ENCODE results near the gene ARL2BP. TPM values are rescaled to one million over a fixed set of nuclear protein-coding genes. Genes with fewer than 3 reads are reported as not detected.

Gene ARL2BP
- total RNA-seq, 2 experiments from 2014 or later = 34.9 to 37.9 TPM

GRCh38 chr16:57224651-57225335, 20.3 kb upstream of the ARL2BP start:
- POLR2A ChIA-PET = no interaction called here
- Mint-ChIP-seq H3K4me1 (no peaks in the 10 kb centered on the region), H3K36me3 (peaks cover 45% of the 10 kb centered on the region), H3K4me3 (no peak overlapping the region), H3K27ac (no peak overlapping the region), H3K27me3 (no peaks in the 10 kb centered on the region), H3K9me3 (peaks cover under 1% of the 10 kb centered on the region)
- DNase-seq (no peak), ATAC-seq (ENCODE audit: low read depth) (no peak)

- Mint-ChIP-seq H3K4me3 (no peak overlapping the region), H3K36me3 (peaks cover 41% of the 10 kb centered on the region), H3K27ac (no peak overlapping the region), H3K27me3 (no peaks in the 10 kb centered on the region), H3K4me1 (peaks cover 1% of the 10 kb centered on the region), H3K9me3 (no peaks in the 10 kb centered on the region)
- DNase-seq (no peak), ATAC-seq (ENCODE audit: low read depth) (no peak)
- POLR2A ChIA-PET = no interaction called here
Measured at GRCh38 chr16:57225978-57226377, 19.1 kb upstream of the ARL2BP start.

GRCh38 chr16:57226701-57227621, 18.1 kb upstream of the ARL2BP start:
- Mint-ChIP-seq H3K9me3 (no peaks in the 10 kb centered on the region), H3K27me3 (no peaks in the 10 kb centered on the region), H3K27ac (no peak overlapping the region), H3K4me1 (peaks cover 1% of the 10 kb centered on the region), H3K36me3 (peaks cover 38% of the 10 kb centered on the region), H3K4me3 (no peak overlapping the region)
- ATAC-seq (ENCODE audit: low read depth) (no peak), DNase-seq (no peak)
- POLR2A ChIA-PET = interaction anchor here (0.6 kb wide), 1 partner anchor 303 kb away, joined by 3 read pairs; no protein-coding TSS in a partner anchor

- Mint-ChIP-seq H3K9me3 (no peaks in the 10 kb centered on the region), H3K36me3 (peaks cover 40% of the 10 kb centered on the region), H3K4me3 (no peak overlapping the region), H3K4me1 (peaks cover 1% of the 10 kb centered on the region), H3K27ac (no peak overlapping the region), H3K27me3 (no peaks in the 10 kb centered on the region)
- POLR2A ChIA-PET = no interaction called here
- DNase-seq (no peak), ATAC-seq (ENCODE audit: low read depth) (no peak)
Measured at GRCh38 chr16:57229079-57229478, 16.0 kb upstream of the ARL2BP start.

- POLR2A ChIA-PET = no interaction called here
- ATAC-seq (ENCODE audit: low read depth) (no peak), DNase-seq (no peak)
- no peak overlapping the region for H3K4me3 Mint-ChIP-seq
- H3K27ac Mint-ChIP-seq = no peak overlapping the region
- no peaks in the 10 kb centered on the region for H3K27me3 Mint-ChIP-seq
- H3K36me3 Mint-ChIP-seq = peaks cover 49% of the 10 kb centered on the region
- H3K9me3 Mint-ChIP-seq = no peaks in the 10 kb centered on the region
- peaks cover 6% of the 10 kb centered on the region for H3K4me1 Mint-ChIP-seq
Measured at GRCh38 chr16:57231821-57232350, 13.2 kb upstream of the ARL2BP start.

GRCh38 chr16:57233944-57234706, 10.9 kb upstream of the ARL2BP start:
- peaks cover 7% of the 10 kb centered on the region for H3K4me1 Mint-ChIP-seq
- peaks cover 44% of the 10 kb centered on the region for H3K36me3 Mint-ChIP-seq
- no peak overlapping the region for H3K27ac Mint-ChIP-seq
- DNase-seq (no peak), ATAC-seq (ENCODE audit: low read depth) (no peak)
- no peaks in the 10 kb centered on the region for H3K9me3 Mint-ChIP-seq
- POLR2A ChIA-PET = no interaction called here
- H3K27me3 Mint-ChIP-seq = no peaks in the 10 kb centered on the region
- H3K4me3 Mint-ChIP-seq = no peak overlapping the region

GRCh38 chr16:57234707-57235092, 10.4 kb upstream of the ARL2BP start:
- Mint-ChIP-seq H3K4me3 (no peak overlapping the region), H3K27me3 (no peaks in the 10 kb centered on the region), H3K27ac (no peak overlapping the region), H3K4me1 (peaks cover 7% of the 10 kb centered on the region), H3K36me3 (peaks cover 48% of the 10 kb centered on the region), H3K9me3 (no peaks in the 10 kb centered on the region)
- POLR2A ChIA-PET = no interaction called here
- DNase-seq (no peak), ATAC-seq (ENCODE audit: low read depth) (no peak)

GRCh38 chr16:57235128-57236021, 9.7 kb upstream of the ARL2BP start:
- no peak for ATAC-seq (ENCODE audit: low read depth)
- Mint-ChIP-seq H3K27ac (no peak overlapping the region), H3K4me3 (no peak overlapping the region), H3K4me1 (peaks cover 6% of the 10 kb centered on the region), H3K9me3 (no peaks in the 10 kb centered on the region), H3K36me3 (peaks cover 46% of the 10 kb centered on the region), H3K27me3 (no peaks in the 10 kb centered on the region)
- DNase-seq = no peak
- POLR2A ChIA-PET = no interaction called here

- POLR2A ChIA-PET = no interaction called here
- Mint-ChIP-seq H3K4me1 (peaks cover 6% of the 10 kb centered on the region), H3K27me3 (no peaks in the 10 kb centered on the region), H3K27ac (no peak overlapping the region), H3K4me3 (no peak overlapping the region), H3K9me3 (no peaks in the 10 kb centered on the region), H3K36me3 (peaks cover 41% of the 10 kb centered on the region)
- DNase-seq = no peak
- ATAC-seq (ENCODE audit: low read depth) = no peak
Measured at GRCh38 chr16:57236022-57236350, 9.1 kb upstream of the ARL2BP start.

- no peak overlapping the region for H3K27ac Mint-ChIP-seq
- POLR2A ChIA-PET = no interaction called here
Measured at GRCh38 chr16:57238682-57239081, 6.4 kb upstream of the ARL2BP start.

GRCh38 chr16:57239107-57239506, 6.0 kb upstream of the ARL2BP start:
- Mint-ChIP-seq H3K27me3 (no peaks in the 10 kb centered on the region), H3K9me3 (no peaks in the 10 kb centered on the region), H3K27ac (no peak overlapping the region), H3K4me1 (peaks cover 6% of the 10 kb centered on the region), H3K36me3 (peaks cover 30% of the 10 kb centered on the region), H3K4me3 (no peak overlapping the region)
- ATAC-seq (ENCODE audit: low read depth) = no peak
- no peak for DNase-seq
- POLR2A ChIA-PET = no interaction called here

More at GRCh38 chr16:57238682-57239081, 6.4 kb upstream of the ARL2BP start:
- ATAC-seq (ENCODE audit: low read depth) = no peak
- Mint-ChIP-seq H3K36me3 (peaks cover 35% of the 10 kb centered on the region), H3K4me3 (no peak overlapping the region), H3K9me3 (no peaks in the 10 kb centered on the region), H3K4me1 (peaks cover 6% of the 10 kb centered on the region), H3K27me3 (no peaks in the 10 kb centered on the region)
- DNase-seq = no peak

GRCh38 chr16:57240851-57241250, 4.2 kb upstream of the ARL2BP start:
- Mint-ChIP-seq H3K9me3 (no peaks in the 10 kb centered on the region), H3K27me3 (no peaks in the 10 kb centered on the region), H3K4me3 (no peak overlapping the region), H3K36me3 (peaks cover 20% of the 10 kb centered on the region), H3K4me1 (peaks cover 13% of the 10 kb centered on the region), H3K27ac (no peak overlapping the region)
- DNase-seq (no peak), ATAC-seq (ENCODE audit: low read depth) (no peak)
- POLR2A ChIA-PET = no interaction called here

All from activated naive CD8-positive, alpha-beta T cell treated with anti-CD3 and anti-CD28 coated beads, Interleukin-2, amount 10 ng/mL, durations not matched to agents 7 days and 5 days (primary cell).